ENCODE results near the gene KLHL13. TPM values are rescaled to one million over a fixed set of nuclear protein-coding genes. Genes with fewer than 3 reads are reported as not detected.

Gene KLHL13
- total RNA-seq, 1 donor from 2014 or later, result 5.6 TPM

DNA sequence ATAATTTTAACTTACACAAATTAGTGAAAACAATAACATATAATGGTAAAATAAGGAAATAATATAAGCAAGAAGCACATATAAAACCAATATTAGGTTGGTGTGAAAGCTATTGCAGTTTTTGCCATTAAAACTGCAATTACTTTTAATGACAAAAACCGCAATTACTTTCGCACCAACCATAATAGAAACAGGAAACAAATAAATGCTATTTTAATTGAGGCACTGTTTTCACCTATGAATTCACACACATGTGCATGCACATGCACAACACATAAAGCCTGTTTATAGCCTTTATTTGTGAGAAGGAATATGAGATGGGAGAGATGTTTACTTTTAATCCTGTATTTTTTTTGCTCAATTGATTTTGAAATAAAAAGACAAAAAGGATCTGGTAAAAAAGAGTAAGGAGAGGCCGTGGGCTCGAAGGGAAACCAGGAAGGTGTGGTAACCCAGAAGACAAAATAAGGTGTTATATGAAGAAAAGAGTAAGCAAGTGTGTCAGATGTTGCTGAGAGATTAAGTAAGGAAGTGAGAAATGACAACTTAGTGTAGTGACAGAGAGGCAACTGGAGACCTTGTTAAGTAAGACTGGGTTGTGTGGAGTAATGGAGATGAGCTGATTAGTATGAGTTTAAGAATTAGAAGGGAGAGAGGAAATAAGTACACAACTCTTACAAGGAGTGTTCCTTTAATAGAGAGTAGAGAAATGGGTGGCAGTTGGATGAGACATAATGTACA, 69.0 kb downstream of the KLHL13 start:
- Histone ChIP-seq H3K27ac (ENCODE audit: low read depth, low read length) (no peak overlapping the region), H3K4me3 (ENCODE audit: insufficient read depth, low read depth, low read length) (no peak overlapping the region), H3K27me3 (ENCODE audit: insufficient read depth, low read length) (no peaks in the 10 kb centered on the region), H3K79me2 (ENCODE audit: insufficient read depth, low read length) (no peaks in the 10 kb centered on the region), H3K9me3 (ENCODE audit: insufficient read depth, low read depth, low read length) (no peaks in the 10 kb centered on the region), H3K4me1 (ENCODE audit: insufficient read depth, low read length) (no peaks in the 10 kb centered on the region), H2AFZ (ENCODE audit: low read depth, low read length) (no peak overlapping the region), H3K4me2 (ENCODE audit: low read length) (no peak overlapping the region), H4K20me1 (ENCODE audit: insufficient read depth, low read length) (no peaks in the 10 kb centered on the region), H3K36me3 (ENCODE audit: insufficient read depth, low read length) (no peaks in the 10 kb centered on the region), H3K9ac (ENCODE audit: low read length) (no peak overlapping the region)
- Mint-ChIP-seq H3K27ac (ENCODE audit: unreplicated experiment) (no peak overlapping the region), H3K36me3 (ENCODE audit: low read depth, unreplicated experiment) (no peaks in the 10 kb centered on the region), H3K4me1 (ENCODE audit: low read depth, unreplicated experiment) (peaks cover 3% of the 10 kb centered on the region), H3K4me3 (ENCODE audit: unreplicated experiment) (no peak overlapping the region), H3K9me3 (ENCODE audit: unreplicated experiment) (peaks cover 4% of the 10 kb centered on the region), H3K27me3 (ENCODE audit: low read depth, unreplicated experiment) (no peaks in the 10 kb centered on the region)
- FAIRE-seq, result peak; percentile 87
- DNase-seq (ENCODE audit: low read depth), result no peak
- TF ChIP-seq, protein P1, sequence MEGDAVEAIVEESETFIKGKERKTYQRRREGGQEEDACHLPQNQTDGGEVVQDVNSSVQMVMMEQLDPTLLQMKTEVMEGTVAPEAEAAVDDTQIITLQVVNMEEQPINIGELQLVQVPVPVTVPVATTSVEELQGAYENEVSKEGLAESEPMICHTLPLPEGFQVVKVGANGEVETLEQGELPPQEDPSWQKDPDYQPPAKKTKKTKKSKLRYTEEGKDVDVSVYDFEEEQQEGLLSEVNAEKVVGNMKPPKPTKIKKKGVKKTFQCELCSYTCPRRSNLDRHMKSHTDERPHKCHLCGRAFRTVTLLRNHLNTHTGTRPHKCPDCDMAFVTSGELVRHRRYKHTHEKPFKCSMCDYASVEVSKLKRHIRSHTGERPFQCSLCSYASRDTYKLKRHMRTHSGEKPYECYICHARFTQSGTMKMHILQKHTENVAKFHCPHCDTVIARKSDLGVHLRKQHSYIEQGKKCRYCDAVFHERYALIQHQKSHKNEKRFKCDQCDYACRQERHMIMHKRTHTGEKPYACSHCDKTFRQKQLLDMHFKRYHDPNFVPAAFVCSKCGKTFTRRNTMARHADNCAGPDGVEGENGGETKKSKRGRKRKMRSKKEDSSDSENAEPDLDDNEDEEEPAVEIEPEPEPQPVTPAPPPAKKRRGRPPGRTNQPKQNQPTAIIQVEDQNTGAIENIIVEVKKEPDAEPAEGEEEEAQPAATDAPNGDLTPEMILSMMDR (IDR thresholded peaks at IDR 0.05; ENCODE audit: insufficient read depth, low read depth, low read length), result no peak
- no peak for TF ChIP-seq EZH2 (IDR thresholded peaks at IDR 0.05; ENCODE audit: insufficient read depth, low read length)

DNA sequence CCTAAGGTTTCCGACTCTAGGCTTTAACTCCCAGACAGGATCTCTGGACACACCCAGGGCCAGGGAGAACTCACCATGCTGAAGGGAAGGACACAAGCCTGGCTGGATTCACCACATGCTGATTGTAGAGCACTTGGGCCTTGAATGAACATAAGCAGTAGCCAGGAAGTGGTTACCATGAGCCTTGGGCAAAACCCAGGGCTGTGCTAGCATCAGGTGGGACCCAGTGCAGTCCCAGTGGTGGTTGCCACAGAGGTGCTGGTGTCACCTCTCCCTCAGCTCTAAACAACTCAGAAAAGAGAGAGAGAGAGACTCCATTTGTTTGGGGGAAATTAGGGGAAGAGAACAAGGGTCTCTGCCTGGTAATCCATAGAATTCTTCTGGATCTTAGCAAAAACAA, 77.0 kb downstream of the KLHL13 start:
- no peaks in the 10 kb centered on the region for H3K27me3 Mint-ChIP-seq (ENCODE audit: low read depth, unreplicated experiment)
- no peak for FAIRE-seq

More for the DNA sequence above, 77.0 kb downstream of the KLHL13 start:
- H3K4me2 ChIP-seq (ENCODE audit: low read length), result no peak overlapping the region
- no peak overlapping the region for H3K4me3 ChIP-seq (ENCODE audit: insufficient read depth, low read depth, low read length)
- no peak overlapping the region for H3K9ac ChIP-seq (ENCODE audit: low read length)
- TF ChIP-seq EZH2 (IDR thresholded peaks at IDR 0.05; ENCODE audit: insufficient read depth, low read length), result no peak
- TF ChIP-seq, protein P1 (IDR thresholded peaks at IDR 0.05; ENCODE audit: insufficient read depth, low read depth, low read length), result no peak
- H4K20me1 ChIP-seq (ENCODE audit: insufficient read depth, low read length), result no peaks in the 10 kb centered on the region
- H3K27ac ChIP-seq (ENCODE audit: low read depth, low read length), result no peak overlapping the region
- H3K36me3 Mint-ChIP-seq (ENCODE audit: low read depth, unreplicated experiment), result no peaks in the 10 kb centered on the region
- H3K36me3 ChIP-seq (ENCODE audit: insufficient read depth, low read length), result no peaks in the 10 kb centered on the region
- no peaks in the 10 kb centered on the region for H3K4me1 ChIP-seq (ENCODE audit: insufficient read depth, low read length)
- no peaks in the 10 kb centered on the region for H3K79me2 ChIP-seq (ENCODE audit: insufficient read depth, low read length)
- H3K9me3 ChIP-seq (ENCODE audit: insufficient read depth, low read depth, low read length), result no peaks in the 10 kb centered on the region
- H3K27ac Mint-ChIP-seq (ENCODE audit: unreplicated experiment), result no peak overlapping the region
- H3K4me3 Mint-ChIP-seq (ENCODE audit: unreplicated experiment), result no peak overlapping the region
- H2AFZ ChIP-seq (ENCODE audit: low read depth, low read length), result no peak overlapping the region
- no peaks in the 10 kb centered on the region for H3K4me1 Mint-ChIP-seq (ENCODE audit: low read depth, unreplicated experiment)
- H3K27me3 ChIP-seq (ENCODE audit: insufficient read depth, low read length), result no peaks in the 10 kb centered on the region
- DNase-seq (ENCODE audit: low read depth), result no peak
- H3K9me3 Mint-ChIP-seq (ENCODE audit: unreplicated experiment), result peaks cover 1% of the 10 kb centered on the region
